ENCODE measurements around the gene FLOT2.
"Not testable (repeated sequence)": the region's sequence is repeated elsewhere in the genome, so short reads cannot be mapped to it uniquely, and the experiment has no call there.

FLOT2 gene

GRCh38 chr17:28895794-28896447, 1.6 kb downstream of the FLOT2 start:
- DNase-seq = no peak

- peak; percentile 41 for DNase-seq
These were observed 4.0 kb downstream of the FLOT2 start for GRCh38 chr17:28893248-28894183.

GRCh38 chr17:28892024-28892423, 5.5 kb downstream of the FLOT2 start:
- no peak for DNase-seq

GRCh38 chr17:28891201-28891600, 6.3 kb downstream of the FLOT2 start:
- DNase-seq = no peak

GRCh38 chr17:28889996-28890395, 7.5 kb downstream of the FLOT2 start:
- DNase-seq = peak; percentile 36

- no peak for DNase-seq
These were observed 8.7 kb downstream of the FLOT2 start for GRCh38 chr17:28888832-28889231.

GRCh38 chr17:28887871-28888471, 9.6 kb downstream of the FLOT2 start:
- no peak for DNase-seq

- no peak for DNase-seq
These were observed 11.6 kb downstream of the FLOT2 start for GRCh38 chr17:28885951-28886350.

- no peak for DNase-seq
These were observed 12.2 kb downstream of the FLOT2 start for GRCh38 chr17:28885363-28885762.

GRCh38 chr17:28883967-28884702, 13.4 kb downstream of the FLOT2 start:
- no peak for DNase-seq

- no peak for DNase-seq
These were observed 15.2 kb downstream of the FLOT2 start for GRCh38 chr17:28882154-28882895.

GRCh38 chr17:28881533-28882056, 15.9 kb downstream of the FLOT2 start:
- DNase-seq = no peak

GRCh38 chr17:28880572-28880945, 17.0 kb downstream of the FLOT2 start:
- no peak for DNase-seq

GRCh38 chr17:28879886-28880571, 17.5 kb downstream of the FLOT2 start:
- DNase-seq = peak; percentile 31

- peak; percentile 73 for DNase-seq
These were observed 18.6 kb downstream of the FLOT2 start for GRCh38 chr17:28878981-28879380.

GRCh38 chr17:28878158-28878910, 19.2 kb downstream of the FLOT2 start:
- DNase-seq = no peak

GRCh38 chr17:28877150-28877711, 20.3 kb downstream of the FLOT2 start:
- DNase-seq = not testable (repeated sequence)

- peak; percentile 53 for DNase-seq
These were observed 21.5 kb downstream of the FLOT2 start for GRCh38 chr17:28875848-28876550.

GRCh38 chr17:28874750-28875149, 22.8 kb downstream of the FLOT2 start:
- DNase-seq = peak; percentile 34

GRCh38 chr17:28873839-28874238, 23.7 kb downstream of the FLOT2 start:
- no peak for DNase-seq
